HCT116 (cell line): Measurements from ENCODE around the gene THRA. TPM values are rescaled to one million over a fixed set of nuclear protein-coding genes. Genes with fewer than 3 reads are reported as not detected.

ENCODE experiments used
- ATAC-seq: fragments of 200-7000 bp; cut with Tn5 transposase; 2 replicates; pipeline ENCODE4 v1.9.1; 2020; ENCODE audit warnings: mild to moderate bottlenecking, moderate library complexity
- BruUV-seq: library from RNA; stranded (reverse); fragments of 400-500 nt; replicated peaks from 2 replicates; lab custom pipeline; 2021; lab: Mats Ljungman, UMichigan
- CTCF ChIA-PET: fragments of 300-600 bp; sonication (Branson Sonifier 250); formaldehyde crosslinking; loops from one replicate; lab custom pipeline; 2021; ENCODE audit warnings: antibody characterized with exemption; lab: Charles Lee
- POLR2A ChIA-PET: fragments of 300-600, 350-600 bp; sonication (Branson Sonifier 250); formaldehyde crosslinking; loops from one replicate; lab custom pipeline; 2021; ENCODE audit warnings: antibody characterized with exemption; lab: Charles Lee
- RAD21 ChIA-PET, 2 experiments: fragments of 300-600 bp; sonication (Branson Sonifier 250); formaldehyde crosslinking; loops; one replicate each; lab custom pipeline; 2023; ENCODE audit warnings: low total read pairs in 2 of 2; ENCODE audit not compliant: uncharacterized antibody in 2 of 2, unreplicated experiment in 2 of 2, low non-redundant PET in 1 of 2; lab: Charles Lee
- DNase-seq: peaks from one replicate; pipeline ENCODE4 v3.0.0-alpha.2; 2010; ENCODE audit warnings: low read depth, low spot score
- H2AFZ ChIP-seq: fragments of 200-600 bp; shearing (Covaris generic), sonication (generic); 2 replicates; pipeline ENCODE4 v1.6.1; 2017; ENCODE audit warnings: low read depth, mixed run types, mixed read lengths, antibody characterized with exemption, low read length; ENCODE audit not compliant: poor library complexity, severe bottlenecking
- H3K27ac ChIP-seq: 2 replicates; pipeline ENCODE4 v1.5.1; 2012; ENCODE audit warnings: low read depth, low read length
- H3K27me3 ChIP-seq: fragments of 200-600 bp; sonication (generic); 2 replicates; pipeline ENCODE4 v1.6.1; 2016; ENCODE audit warnings: mixed run types, low read length, mixed read lengths; ENCODE audit not compliant: insufficient read depth
- H3K36me3 ChIP-seq, 2 experiments: fragments of 200-500 bp in 1 of 2; fragments of 200-600 bp in 1 of 2; sonication (Bioruptor generic) in 1 of 2; sonication (generic) in 1 of 2; 2 replicates each; pipeline versions ENCODE4 v1.5.1 to v1.6.1; 2014 to 2016; ENCODE audit warnings: low read length in 2 of 2, inconsistent platforms in 1 of 2, mixed read lengths in 1 of 2, mixed run types in 1 of 2; ENCODE audit not compliant: insufficient read depth in 2 of 2, control insufficient read depth in 1 of 2
- H3K4me1 ChIP-seq, 2 experiments: fragments of 200-600 bp in 1 of 2; sonication (generic) in 1 of 2; 2 replicates each; pipeline versions ENCODE4 v1.5.1 to v1.6.1; 2012 to 2017; ENCODE audit warnings: low read length in 2 of 2, inconsistent platforms in 1 of 2, mild to moderate bottlenecking in 1 of 2, mixed read lengths in 1 of 2, mixed run types in 1 of 2, moderate library complexity in 1 of 2; ENCODE audit not compliant: insufficient read depth in 2 of 2, control insufficient read depth in 1 of 2
- H3K4me2 ChIP-seq: fragments of 200-600 bp; sonication (generic); 2 replicates; pipeline ENCODE4 v1.6.1; 2017; ENCODE audit warnings: mixed run types, low read length, mixed read lengths
- H3K4me3 ChIP-seq, 2 experiments: fragments of 200-600 bp in 1 of 2; sonication (generic) in 1 of 2; replicated peaks in 1 of 2; 2 replicates each; pipeline ENCODE4 v1.5.1; 2011 to 2016; ENCODE audit warnings: low read length in 2 of 2, control low read depth in 1 of 2, low read depth in 1 of 2, mild to moderate bottlenecking in 1 of 2, mixed read lengths in 1 of 2, mixed run types in 1 of 2
- H3K79me2 ChIP-seq: fragments of 200-600 bp; sonication (generic); 2 replicates; pipeline ENCODE4 v1.6.1; 2017; ENCODE audit warnings: mild to moderate bottlenecking, mixed run types, low read length, moderate library complexity, mixed read lengths; ENCODE audit not compliant: insufficient read depth
- H3K9ac ChIP-seq: fragments of 200-600 bp; sonication (generic); 2 replicates; pipeline ENCODE4 v1.6.1; 2016; ENCODE audit warnings: low read length, mixed read lengths
- H3K9me2 ChIP-seq: fragments of 200-600 bp; sonication (generic), shearing (Covaris generic); 2 replicates; pipeline ENCODE4 v1.6.1; 2017; ENCODE audit warnings: mixed run types, mild to moderate bottlenecking, moderate library complexity; ENCODE audit not compliant: insufficient read depth
- H3K9me3 ChIP-seq, 2 experiments: fragments of 200-500 bp in 1 of 2; fragments of 200-600 bp in 1 of 2; sonication (Bioruptor generic) in 1 of 2; sonication (generic) in 1 of 2; 2 replicates each; pipeline ENCODE4 v1.6.1; 2014 to 2017; ENCODE audit warnings: low read length in 2 of 2, mixed read lengths in 2 of 2, inconsistent platforms in 1 of 2, low read depth in 1 of 2, mild to moderate bottlenecking in 1 of 2, mixed run types in 1 of 2, moderate library complexity in 1 of 2; ENCODE audit not compliant: control insufficient read depth in 1 of 2, insufficient read depth in 1 of 2
- H4K20me1 ChIP-seq: fragments of 200-600 bp; sonication (generic), shearing (Covaris generic); 2 replicates; pipeline ENCODE4 v1.6.1; 2017; ENCODE audit warnings: mixed run types, mild to moderate bottlenecking, moderate library complexity; ENCODE audit not compliant: insufficient read depth
- EZH2phosphoT487 ChIP-seq: fragments of 200-600 bp; IDR thresholded peaks from 2 replicates; pipeline ENCODE4 v1.6.1; 2018; ENCODE audit warnings: antibody characterized with exemption, borderline replicate concordance
- POLR2AphosphoS5 ChIP-seq: IDR thresholded peaks from 2 replicates; pipeline ENCODE4 v1.6.1; 2011; ENCODE audit warnings: mild to moderate bottlenecking, low read depth, low read length, moderate library complexity
- intact Hi-C: fragments of 100-400 bp; cut with micrococcal nuclease; formaldehyde crosslinking; loops from 2 replicates; pipeline ENCODE4 v1.10.0; 2022
- total RNA-seq: library from RNA; stranded (reverse); gene quantifications from one replicate; pipeline ENCODE4 v1.2.1, GENCODE V29; 2021; ENCODE audit not compliant: unreplicated experiment
- TF ChIP-seq, protein P1 (sequence below): IDR thresholded peaks from 2 replicates; pipeline ENCODE4 v1.6.1; 2012
- TF ChIP-seq, protein P2 (sequence below), 3 experiments: fragments of 200-600 bp in 1 of 3; sonication (generic) in 1 of 3; IDR thresholded peaks in 2 of 3; conservative IDR thresholded peaks in 1 of 3; 2 replicates each; pipeline ENCODE4 v1.5.1; 2012 to 2017; ENCODE audit warnings: low read depth in 2 of 3, low read length in 2 of 3, antibody characterized with exemption in 1 of 3, borderline replicate concordance in 1 of 3, control low read depth in 1 of 3, mild to moderate bottlenecking in 1 of 3, mixed read lengths in 1 of 3, mixed run types in 1 of 3, moderate library complexity in 1 of 3; ENCODE audit not compliant: insufficient read depth in 1 of 3

Gene THRA
- total RNA-seq, 1 experiment from 2014 or later, result 23.3 TPM

DNA sequence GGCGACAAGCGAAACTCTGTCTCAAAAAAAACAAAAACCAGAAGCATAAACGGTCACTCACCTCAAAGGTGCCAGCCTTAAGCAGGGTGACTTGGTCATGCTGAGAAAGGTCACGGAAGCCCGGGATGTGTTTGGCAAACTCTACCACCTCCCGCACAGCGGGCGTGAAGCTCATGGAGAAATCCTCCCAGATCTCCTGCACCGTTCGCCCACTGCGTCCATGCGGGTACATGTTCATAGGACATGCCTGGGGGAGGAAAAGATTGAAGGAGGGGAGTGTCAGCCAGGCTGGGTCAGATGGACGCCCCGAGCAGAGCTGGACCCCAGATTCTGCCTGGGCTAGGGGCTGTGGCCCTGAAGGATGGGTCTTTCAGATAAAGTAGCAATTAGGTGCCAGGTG is 32.1 kb downstream of the THRA start:
- no peak for DNase-seq
- ChIA-PET POLR2A (no interaction called here), CTCF (no interaction called here), RAD21 (no interaction called here)
- no peaks in the 10 kb centered on the region for H3K27me3 ChIP-seq
- peak overlapping the region; percentile 25; the same call in 1 of the 2 replicates for H3K27ac ChIP-seq
- no peak overlapping the region for H3K4me2 ChIP-seq
- TF ChIP-seq EZH2phosphoT487, result no peak
- TF ChIP-seq, protein P1, sequence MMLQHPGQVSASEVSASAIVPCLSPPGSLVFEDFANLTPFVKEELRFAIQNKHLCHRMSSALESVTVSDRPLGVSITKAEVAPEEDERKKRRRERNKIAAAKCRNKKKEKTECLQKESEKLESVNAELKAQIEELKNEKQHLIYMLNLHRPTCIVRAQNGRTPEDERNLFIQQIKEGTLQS, result no peak
- TF ChIP-seq, protein P2, sequence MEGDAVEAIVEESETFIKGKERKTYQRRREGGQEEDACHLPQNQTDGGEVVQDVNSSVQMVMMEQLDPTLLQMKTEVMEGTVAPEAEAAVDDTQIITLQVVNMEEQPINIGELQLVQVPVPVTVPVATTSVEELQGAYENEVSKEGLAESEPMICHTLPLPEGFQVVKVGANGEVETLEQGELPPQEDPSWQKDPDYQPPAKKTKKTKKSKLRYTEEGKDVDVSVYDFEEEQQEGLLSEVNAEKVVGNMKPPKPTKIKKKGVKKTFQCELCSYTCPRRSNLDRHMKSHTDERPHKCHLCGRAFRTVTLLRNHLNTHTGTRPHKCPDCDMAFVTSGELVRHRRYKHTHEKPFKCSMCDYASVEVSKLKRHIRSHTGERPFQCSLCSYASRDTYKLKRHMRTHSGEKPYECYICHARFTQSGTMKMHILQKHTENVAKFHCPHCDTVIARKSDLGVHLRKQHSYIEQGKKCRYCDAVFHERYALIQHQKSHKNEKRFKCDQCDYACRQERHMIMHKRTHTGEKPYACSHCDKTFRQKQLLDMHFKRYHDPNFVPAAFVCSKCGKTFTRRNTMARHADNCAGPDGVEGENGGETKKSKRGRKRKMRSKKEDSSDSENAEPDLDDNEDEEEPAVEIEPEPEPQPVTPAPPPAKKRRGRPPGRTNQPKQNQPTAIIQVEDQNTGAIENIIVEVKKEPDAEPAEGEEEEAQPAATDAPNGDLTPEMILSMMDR (IDR thresholded peaks at IDR 0.05 in 2 of 3, conservative IDR thresholded peaks at IDR 0.05 in 1 of 3; ENCODE audit: borderline replicate concordance in 1 of 3, insufficient read depth in 1 of 3, low read depth in 2 of 3, low read length in 2 of 3), result no peak
- 0 out of 2 replicates have a peak, but pooled peaks have one; percentile 20 for TF ChIP-seq POLR2AphosphoS5
- H3K4me1 ChIP-seq, result peaks cover 11 to 34% of the 10 kb centered on the region in 2 experiments
- no TSS peak for BruUV-seq
- H3K36me3 ChIP-seq, result peaks cover 47 to 55% of the 10 kb centered on the region in 2 experiments
- no peaks in the 10 kb centered on the region for H4K20me1 ChIP-seq
- H3K4me3 ChIP-seq, result no peak overlapping the region
- peaks cover 37% of the 10 kb centered on the region for H3K79me2 ChIP-seq
- H3K9ac ChIP-seq, result no peak overlapping the region
- H2AFZ ChIP-seq, result no peak overlapping the region
- no peak for ATAC-seq
- H3K9me2 ChIP-seq, result no peaks in the 10 kb centered on the region
- H3K9me3 ChIP-seq, result no peaks in the 10 kb centered on the region
- intact Hi-C loops, result no loop called here

DNA sequence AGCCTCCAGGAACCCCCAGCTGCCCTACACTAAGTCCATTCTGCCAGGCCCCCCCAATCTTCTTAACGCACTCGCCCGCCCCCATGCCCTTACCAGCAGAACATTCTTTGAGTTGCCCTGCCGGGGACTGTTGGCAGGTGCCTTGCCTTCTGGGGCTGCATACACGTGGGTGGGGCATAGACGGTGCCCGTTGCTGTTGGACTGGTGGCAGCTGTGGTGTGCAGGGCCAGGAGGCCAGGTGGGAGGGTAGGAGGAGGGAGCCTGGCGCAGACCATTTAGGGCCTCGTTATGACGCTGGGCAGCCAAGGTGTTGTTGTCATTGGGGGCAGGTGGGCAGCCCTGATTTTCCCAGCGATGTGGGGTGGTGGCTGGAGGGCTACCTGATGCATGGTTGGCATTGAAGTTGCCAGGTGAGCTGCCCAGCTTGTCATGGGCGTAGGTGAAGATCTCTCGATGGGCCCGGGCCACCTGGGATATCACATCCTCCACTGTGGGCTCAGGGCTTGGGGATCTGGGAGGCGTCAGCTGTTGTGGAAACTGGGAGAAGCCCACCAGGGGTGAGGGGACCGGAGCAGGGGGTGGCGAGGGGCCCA is 32.7 kb downstream of the THRA start:
- Histone ChIP-seq H3K9ac (no peak overlapping the region), H3K36me3 (peaks cover 47 to 55% of the 10 kb centered on the region in 2 experiments), H3K79me2 (peaks cover 42% of the 10 kb centered on the region), H3K4me3 (no peak overlapping the region), H2AFZ (no peak overlapping the region), H3K4me1 (peaks cover 11 to 38% of the 10 kb centered on the region in 2 experiments), H3K27me3 (no peaks in the 10 kb centered on the region), H3K9me2 (no peaks in the 10 kb centered on the region), H3K27ac (peak overlapping the region; percentile 20; the same call in 1 of the 2 replicates), H4K20me1 (no peaks in the 10 kb centered on the region), H3K4me2 (no peak overlapping the region), H3K9me3 (no peaks in the 10 kb centered on the region)
- DNase-seq (no peak), ATAC-seq (no peak)
- CTCF ChIA-PET, result no interaction called here
- no TSS peak for BruUV-seq
- POLR2A ChIA-PET, result no interaction called here
- RAD21 ChIA-PET, result no interaction called here
- intact Hi-C loops, result no loop called here
- TF ChIP-seq, protein P1, result no peak
- peak; percentile 8; the same call in 1 of the 2 replicates for TF ChIP-seq POLR2AphosphoS5
